Measurements from ENCODE around the gene LOXL4. TPM values are rescaled to one million over a fixed set of nuclear protein-coding genes. Genes with fewer than 3 reads are reported as not detected.

The LOXL4 gene
- total RNA-seq, 4 donors from 2014 or later: 0.85 to 1.7 (median 1.6) TPM; not detected in 1

- no peak for DNase-seq
- TF ChIP-seq, protein P1, sequence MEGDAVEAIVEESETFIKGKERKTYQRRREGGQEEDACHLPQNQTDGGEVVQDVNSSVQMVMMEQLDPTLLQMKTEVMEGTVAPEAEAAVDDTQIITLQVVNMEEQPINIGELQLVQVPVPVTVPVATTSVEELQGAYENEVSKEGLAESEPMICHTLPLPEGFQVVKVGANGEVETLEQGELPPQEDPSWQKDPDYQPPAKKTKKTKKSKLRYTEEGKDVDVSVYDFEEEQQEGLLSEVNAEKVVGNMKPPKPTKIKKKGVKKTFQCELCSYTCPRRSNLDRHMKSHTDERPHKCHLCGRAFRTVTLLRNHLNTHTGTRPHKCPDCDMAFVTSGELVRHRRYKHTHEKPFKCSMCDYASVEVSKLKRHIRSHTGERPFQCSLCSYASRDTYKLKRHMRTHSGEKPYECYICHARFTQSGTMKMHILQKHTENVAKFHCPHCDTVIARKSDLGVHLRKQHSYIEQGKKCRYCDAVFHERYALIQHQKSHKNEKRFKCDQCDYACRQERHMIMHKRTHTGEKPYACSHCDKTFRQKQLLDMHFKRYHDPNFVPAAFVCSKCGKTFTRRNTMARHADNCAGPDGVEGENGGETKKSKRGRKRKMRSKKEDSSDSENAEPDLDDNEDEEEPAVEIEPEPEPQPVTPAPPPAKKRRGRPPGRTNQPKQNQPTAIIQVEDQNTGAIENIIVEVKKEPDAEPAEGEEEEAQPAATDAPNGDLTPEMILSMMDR (IDR thresholded peaks at IDR 0.05): no peak
- no peak for TF ChIP-seq POLR2A (IDR thresholded peaks at IDR 0.05)
- H3K36me3 ChIP-seq: no peaks in the 10 kb centered on the region
- no peaks in the 10 kb centered on the region for H3K9me3 ChIP-seq
- peaks cover 0 to 11% (median 0%) of the 10 kb centered on the region in 4 donors for H3K4me1 ChIP-seq
- no peak overlapping the region for H3K27ac ChIP-seq
- no peaks in the 10 kb centered on the region for H3K27me3 ChIP-seq
- no peak overlapping the region for H3K4me3 ChIP-seq
Measured at GRCh38 chr10:98307916-98308541, 40.0 kb upstream of the LOXL4 start.

DNA sequence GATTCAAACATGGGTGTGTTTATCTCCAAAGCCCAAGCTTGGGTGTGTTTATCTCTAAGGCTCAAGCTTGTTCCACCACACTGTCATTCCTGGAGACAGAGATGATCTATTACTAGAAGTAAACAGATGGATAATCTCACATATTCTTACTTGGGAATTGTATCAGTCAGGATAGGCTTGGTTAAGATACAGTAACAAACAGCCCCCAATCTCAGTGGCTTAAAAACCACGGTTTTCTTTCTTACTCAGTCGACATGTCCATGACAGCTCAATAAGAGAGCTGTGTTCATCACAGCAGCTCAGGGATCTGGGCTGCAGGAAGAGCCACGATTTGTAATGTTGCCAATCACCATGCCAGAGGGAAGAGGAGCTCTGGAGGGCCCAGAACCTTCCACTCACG is 38.5 kb upstream of the LOXL4 start:
- DNase-seq: no peak
- Histone ChIP-seq H3K27me3 (no peaks in the 10 kb centered on the region), H3K36me3 (no peaks in the 10 kb centered on the region), H3K4me1 (peaks cover 0 to 11% (median 0%) of the 10 kb centered on the region in 4 donors), H3K9me3 (no peaks in the 10 kb centered on the region), H3K27ac (no peak overlapping the region), H3K4me3 (no peak overlapping the region)
- TF ChIP-seq, protein P1 (IDR thresholded peaks at IDR 0.05): no peak
- TF ChIP-seq POLR2A (IDR thresholded peaks at IDR 0.05): no peak

GRCh38 chr10:98303569-98303968 is 35.6 kb upstream of the LOXL4 start:
- Histone ChIP-seq H3K27ac (no peak overlapping the region), H3K36me3 (no peaks in the 10 kb centered on the region), H3K27me3 (no peaks in the 10 kb centered on the region), H3K4me3 (no peak overlapping the region), H3K9me3 (no peaks in the 10 kb centered on the region), H3K4me1 (no peaks in the 10 kb centered on the region)
- no peak for DNase-seq
- TF ChIP-seq POLR2A (IDR thresholded peaks at IDR 0.05): no peak
- TF ChIP-seq, protein P1 (IDR thresholded peaks at IDR 0.05): no peak

DNA sequence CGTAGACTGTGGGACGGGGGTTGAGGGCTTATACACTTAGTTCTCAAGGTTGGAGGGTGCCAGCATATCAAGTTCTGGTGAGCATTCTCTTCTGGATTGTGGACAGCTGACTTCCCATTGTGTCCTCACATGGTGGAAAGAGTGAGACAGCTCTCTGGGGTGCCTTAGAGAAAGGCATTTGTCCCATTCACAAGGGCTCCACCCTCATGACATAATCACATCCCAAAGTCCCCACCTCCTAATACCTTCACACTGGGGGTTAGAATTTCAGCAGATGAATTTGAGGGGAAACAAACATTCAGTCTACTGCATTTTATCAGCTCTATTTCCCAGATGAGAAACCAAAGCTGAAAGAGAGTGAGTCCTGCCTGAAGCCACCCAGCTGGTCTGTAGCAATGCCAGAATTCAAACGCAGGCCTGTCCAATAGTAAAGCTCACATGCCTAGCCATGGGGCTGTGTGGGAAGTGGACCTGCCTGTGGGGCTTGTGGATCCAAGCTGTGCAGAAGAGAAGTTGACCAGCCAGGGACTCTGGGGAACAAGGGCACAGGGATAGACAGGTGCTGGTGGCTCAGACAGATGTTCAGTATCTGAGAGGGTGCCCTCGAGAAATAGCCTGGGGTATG is 34.9 kb upstream of the LOXL4 start:
- H3K27ac ChIP-seq: no peak overlapping the region
- no peaks in the 10 kb centered on the region for H3K27me3 ChIP-seq
- no peaks in the 10 kb centered on the region for H3K36me3 ChIP-seq
- no peak for DNase-seq
- TF ChIP-seq, protein P1 (IDR thresholded peaks at IDR 0.05): no peak
- TF ChIP-seq POLR2A (IDR thresholded peaks at IDR 0.05): no peak
- H3K9me3 ChIP-seq: no peaks in the 10 kb centered on the region
- H3K4me1 ChIP-seq: no peaks in the 10 kb centered on the region
- H3K4me3 ChIP-seq: no peak overlapping the region

DNA sequence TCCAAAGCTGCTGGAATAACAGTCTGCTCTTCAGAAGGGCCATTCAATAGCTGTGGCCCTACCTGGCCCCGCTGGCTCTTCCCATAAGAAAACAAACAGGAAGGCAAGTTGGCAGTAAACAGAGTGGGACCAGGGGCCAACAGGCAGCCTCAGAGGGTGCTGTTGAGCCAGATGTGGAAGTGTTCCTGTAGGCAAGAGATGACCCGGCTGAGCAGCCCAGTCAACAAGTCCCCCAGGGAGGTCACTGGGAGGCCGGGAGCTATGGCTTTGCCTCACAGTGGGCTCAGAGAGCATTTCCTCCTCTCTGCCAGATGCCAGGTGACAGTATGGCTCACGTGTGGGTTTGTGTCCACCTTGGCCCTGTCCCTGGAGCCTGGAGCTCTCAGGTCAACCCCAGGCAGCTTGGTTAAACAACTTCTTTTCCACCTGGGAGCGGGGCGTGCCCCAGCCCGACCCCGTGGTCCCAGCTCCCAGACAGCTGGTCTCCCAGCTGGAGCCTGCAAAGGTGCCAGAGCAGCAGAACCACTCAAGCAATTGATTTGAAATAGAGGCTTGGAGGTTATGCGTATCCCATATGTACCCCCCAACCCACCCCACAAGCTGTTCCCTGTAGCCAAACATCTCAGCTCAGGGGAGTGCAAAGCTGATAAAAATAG is 33.8 kb upstream of the LOXL4 start:
- DNase-seq: no peak
- no peaks in the 10 kb centered on the region for H3K27me3 ChIP-seq
- H3K4me1 ChIP-seq: no peaks in the 10 kb centered on the region
- no peak overlapping the region for H3K4me3 ChIP-seq
- H3K9me3 ChIP-seq: no peaks in the 10 kb centered on the region
- no peak for TF ChIP-seq POLR2A (IDR thresholded peaks at IDR 0.05)
- TF ChIP-seq, protein P1 (IDR thresholded peaks at IDR 0.05): no peak
- no peaks in the 10 kb centered on the region for H3K36me3 ChIP-seq
- H3K27ac ChIP-seq: no peak overlapping the region

Data from Peyer's patch (tissue), 4 donors.